Stimulated activated CD8-positive, alpha-beta memory T cell treated with anti-CD3 and anti-CD28 coated beads, Interleukin-12 subunit alpha, Interleukin-12 subunit beta, amount 100 ng/mL, for 4 hours (primary cell): Measurements from ENCODE around the gene CCNK.

Source experiments
- DNase-seq: peaks from one replicate; pipeline ENCODE4 v3.0.0-alpha.2; 2020; ENCODE audit warnings: low read depth

The CCNK gene

GRCh38 chr14:99507860-99508640, 26.8 kb downstream of the CCNK start:
- DNase-seq, result no peak

- DNase-seq, result no peak
These were observed 27.9 kb downstream of the CCNK start for GRCh38 chr14:99508896-99509629.

DNA sequence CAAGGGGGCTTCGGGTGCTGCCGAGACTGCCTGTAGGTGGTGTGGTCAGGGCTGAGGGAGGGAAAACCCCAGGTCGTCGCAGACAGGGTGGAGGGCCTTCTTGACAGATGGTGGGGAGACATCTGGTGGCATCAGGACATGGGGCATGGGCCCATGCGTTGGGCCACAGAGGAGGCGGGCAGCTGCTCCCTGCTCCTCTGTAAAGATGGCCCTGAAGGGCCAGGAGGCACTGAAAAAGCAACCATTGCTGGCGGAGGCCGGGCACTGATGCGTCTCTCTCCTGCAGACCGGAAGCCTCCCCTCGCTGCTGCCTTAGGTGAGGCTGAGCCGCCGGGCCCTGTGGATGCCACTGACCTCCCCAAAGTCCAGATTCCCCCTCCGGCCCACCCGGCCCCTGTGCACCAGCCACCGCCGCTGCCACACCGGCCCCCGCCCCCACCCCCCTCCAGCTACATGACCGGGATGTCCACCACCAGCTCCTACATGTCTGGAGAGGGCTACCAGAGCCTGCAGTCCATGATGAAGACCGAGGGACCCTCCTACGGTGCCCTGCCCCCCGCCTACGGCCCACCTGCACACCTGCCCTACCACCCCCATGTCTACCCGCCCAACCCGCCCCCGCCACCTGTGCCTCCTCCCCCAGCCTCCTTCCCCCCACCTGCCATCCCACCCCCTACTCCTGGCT, 28.8 kb downstream of the CCNK start:
- DNase-seq, result no peak

DNA sequence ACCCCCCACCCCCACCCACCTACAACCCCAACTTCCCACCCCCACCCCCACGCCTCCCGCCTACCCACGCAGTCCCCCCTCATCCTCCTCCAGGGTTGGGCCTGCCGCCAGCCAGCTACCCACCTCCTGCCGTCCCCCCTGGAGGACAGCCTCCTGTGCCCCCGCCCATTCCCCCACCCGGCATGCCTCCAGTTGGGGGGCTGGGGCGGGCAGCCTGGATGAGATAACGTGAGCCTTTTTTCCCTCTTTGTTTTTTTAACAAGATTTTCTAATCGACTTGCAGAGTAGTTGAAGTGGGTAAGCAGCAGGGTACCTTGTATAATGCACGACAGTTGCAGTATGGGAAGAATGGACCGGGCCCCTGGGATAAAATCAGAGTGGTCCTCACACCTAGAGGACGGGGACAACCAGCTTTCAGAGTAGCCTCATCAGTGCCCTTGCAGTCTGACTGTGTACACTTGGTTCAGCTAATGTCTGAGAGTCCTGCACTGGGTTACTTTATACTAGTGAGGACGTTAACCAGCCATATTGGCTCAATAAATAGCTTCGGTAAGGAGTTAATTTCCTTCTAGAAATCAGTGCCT, 29.4 kb downstream of the CCNK start:
- no peak for DNase-seq

DNA sequence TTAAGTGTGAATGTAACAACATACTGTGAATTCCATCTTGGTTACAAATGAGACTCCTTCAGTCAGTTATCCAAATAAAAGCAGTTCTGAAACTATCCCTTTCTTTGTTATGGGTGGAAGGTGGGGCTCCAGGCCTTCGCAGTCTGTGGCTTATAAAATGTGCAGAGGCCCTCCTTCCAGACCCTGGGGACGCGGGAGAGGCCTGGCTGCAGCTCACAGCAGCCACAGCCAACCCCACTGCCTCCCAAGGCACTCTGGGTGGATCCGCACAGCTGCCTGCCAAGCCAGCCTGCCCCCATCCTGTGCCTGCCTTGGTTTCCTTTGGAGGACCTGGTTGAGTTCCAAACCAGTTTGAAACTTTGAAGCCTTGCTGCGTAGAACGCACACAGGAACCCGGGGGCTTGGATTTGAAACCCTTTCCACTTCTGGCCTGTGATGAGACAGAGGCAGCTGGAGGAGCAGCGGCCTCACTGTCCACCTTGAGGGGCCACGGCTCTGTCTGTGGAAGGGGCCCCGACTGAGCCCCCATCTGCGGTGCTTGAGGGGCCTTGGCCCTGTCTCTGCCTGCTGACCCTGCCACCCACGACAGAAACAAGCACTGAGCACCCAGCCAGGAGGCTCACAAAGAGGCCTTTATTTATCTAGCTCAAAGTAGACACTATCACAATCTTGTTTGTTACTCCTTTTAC, 30.4 kb downstream of the CCNK start:
- DNase-seq, result no peak

DNA sequence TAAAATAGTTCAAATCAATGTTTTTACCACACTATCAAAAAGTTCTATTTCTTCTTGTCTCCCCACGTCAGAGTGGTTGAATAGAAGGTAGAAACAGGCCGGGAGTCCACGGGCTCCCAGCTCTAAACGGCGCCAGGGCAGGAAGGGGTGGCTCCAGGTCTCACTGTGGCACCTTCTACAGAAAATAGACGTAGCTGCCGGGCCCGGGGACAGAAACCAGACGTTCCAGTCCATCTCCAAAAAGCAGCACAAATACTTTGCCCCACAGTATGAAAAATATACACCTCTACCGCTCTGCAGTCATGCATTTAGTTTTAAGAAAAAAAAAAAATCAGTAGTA, 30.9 kb downstream of the CCNK start:
- DNase-seq, result no peak

GRCh38 chr14:99512571-99513182, 31.5 kb downstream of the CCNK start:
- no peak for DNase-seq

- DNase-seq, result no peak
These were observed 32.0 kb downstream of the CCNK start for GRCh38 chr14:99513183-99513694.

- no peak for DNase-seq
These were observed 32.8 kb downstream of the CCNK start for GRCh38 chr14:99513946-99514551.

DNA sequence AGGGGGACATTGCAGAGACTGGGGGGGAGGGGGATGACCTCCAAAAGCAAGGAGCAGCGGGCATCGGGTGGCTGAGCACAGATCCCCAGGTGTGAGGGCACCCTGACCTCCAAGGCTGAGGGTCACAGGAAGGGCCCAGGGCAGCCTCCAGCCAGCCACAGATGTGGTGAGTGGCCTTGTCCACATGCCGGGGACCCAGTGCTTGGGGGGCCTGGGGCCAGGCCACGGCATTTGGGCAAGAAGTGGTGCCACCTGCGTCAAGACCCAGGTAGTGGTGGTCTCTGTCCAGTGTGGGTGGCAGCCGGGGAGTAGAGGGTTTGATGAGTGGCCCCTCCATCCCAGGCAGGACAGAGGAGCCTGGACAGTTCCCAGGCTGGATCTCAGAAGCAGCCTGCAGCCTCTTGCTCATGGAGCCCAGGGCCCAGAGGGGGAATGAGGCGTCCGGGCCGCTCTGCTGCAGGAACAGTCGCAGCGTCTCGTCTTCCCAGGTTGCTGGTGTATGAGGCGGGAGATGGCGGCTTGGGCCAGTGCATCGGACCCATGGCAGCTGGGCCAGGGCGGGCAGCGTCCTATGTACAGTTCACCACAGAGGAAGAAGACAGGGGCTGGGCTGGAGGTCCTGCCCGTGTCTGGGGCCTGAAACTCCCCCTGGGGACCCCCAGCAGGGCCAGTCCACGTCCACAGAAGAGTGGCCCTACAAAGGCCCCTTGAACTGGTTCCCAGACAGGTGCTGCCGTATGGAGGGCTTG, 33.5 kb downstream of the CCNK start:
- no peak for DNase-seq

- no peak for DNase-seq
These were observed 34.3 kb downstream of the CCNK start for GRCh38 chr14:99515301-99516155.

DNA sequence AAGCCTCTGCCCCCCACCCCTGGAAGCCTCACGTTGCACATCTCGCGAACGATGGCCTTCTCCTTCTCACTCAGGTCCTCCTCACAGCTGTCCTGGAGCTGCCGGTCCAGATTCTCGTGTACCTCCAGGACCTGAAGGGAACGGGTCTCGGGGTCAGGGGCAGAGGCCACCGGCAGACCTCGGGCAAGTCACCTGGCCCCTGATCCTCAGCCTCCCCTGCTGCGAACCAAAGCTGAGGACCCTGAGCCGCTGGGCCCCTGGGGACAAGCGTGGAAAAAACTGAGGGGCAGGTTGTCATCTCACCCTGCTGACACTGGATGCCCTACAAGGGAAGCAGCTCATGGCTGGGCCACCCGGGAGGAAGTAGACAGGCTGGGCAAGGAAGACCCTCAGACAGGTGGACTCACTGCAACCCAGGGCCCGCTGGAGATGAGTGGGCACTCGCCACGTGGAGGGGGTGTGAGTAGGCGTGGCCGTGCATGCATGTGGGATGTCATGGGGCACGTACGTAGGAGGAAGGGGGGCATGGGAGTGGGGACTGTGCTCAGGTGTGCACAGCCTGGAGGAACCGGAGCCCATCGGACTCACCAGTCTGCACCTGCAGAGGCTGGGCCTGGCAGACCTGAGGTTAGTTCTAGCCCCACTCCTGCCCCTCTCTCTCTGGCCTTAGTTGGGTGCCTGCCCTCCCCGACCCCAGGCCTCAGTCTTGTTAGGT, 35.1 kb downstream of the CCNK start:
- DNase-seq, result no peak

DNA sequence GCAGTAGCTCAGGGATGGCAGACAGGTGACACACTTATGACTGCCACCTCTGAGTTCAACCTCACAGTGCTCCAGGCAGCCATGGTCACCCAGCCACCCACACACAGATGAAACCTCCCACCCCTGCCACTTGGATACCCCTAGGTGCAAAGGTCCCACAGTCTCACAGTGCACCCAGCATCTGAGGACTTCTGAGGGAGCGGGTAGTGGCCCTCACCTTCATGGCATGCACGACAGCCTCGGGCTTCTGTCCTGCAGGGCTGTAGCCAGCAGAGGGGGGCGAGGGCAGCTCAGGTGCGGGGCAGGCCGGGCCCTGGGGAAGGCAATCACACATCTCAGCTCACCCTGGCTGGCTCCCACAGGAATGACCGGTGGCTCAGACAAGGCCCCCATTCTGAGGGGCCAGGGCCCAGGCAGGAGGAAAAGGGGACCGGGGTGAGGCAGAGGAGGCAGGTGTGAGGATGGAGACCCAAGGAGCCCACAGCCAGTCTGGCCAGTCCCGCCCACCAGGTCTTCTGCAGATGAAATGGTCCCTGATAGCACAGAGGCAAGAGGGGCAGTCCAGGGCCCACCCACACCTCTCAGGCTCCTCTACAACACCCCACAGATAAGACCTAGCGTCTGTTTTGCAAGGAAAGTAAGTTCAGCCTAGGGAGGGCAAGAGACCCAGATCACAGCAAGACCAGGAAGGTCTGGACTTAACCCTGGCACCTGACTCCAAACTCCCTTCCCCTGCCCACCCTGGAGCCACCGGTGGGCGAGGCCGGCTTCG, 35.8 kb downstream of the CCNK start:
- DNase-seq, result no peak

GRCh38 chr14:99517643-99518381, 36.6 kb downstream of the CCNK start:
- no peak for DNase-seq

GRCh38 chr14:99518441-99519346, 37.5 kb downstream of the CCNK start:
- peak; percentile 63 for DNase-seq

- no peak for DNase-seq
These were observed 38.2 kb downstream of the CCNK start for GRCh38 chr14:99519347-99519881.
